SW 1271 (cell line): ENCODE results near the gene KCNH2.
"Not testable (repeated sequence)": the region's sequence is repeated elsewhere in the genome, so short reads cannot be mapped to it uniquely, and the experiment has no call there.

Experiments used
- DNase-seq, 2 experiments: peaks; one replicate each; lab custom pipeline; 2025; lab: John Stamatoyannopoulos, UW

KCNH2 gene

GRCh38 chr7:150978126-150978789 is at the start of gene KCNH2:
Gene KCNH2 (minus strand): TSS chr7:150978321. CDS start chr7:150977913, 408 bp downstream.
- no peak for DNase-seq

GRCh38 chr7:151027728-151028130 is 49.6 kb upstream of the KCNH2 start:
- DNase-seq: not testable (repeated sequence)

- not testable (repeated sequence) for DNase-seq
Observed at GRCh38 chr7:151026771-151027727, 48.9 kb upstream of the KCNH2 start.

GRCh38 chr7:151025924-151026671 is 48.0 kb upstream of the KCNH2 start:
- DNase-seq: no peak

- no peak for DNase-seq
Observed at GRCh38 chr7:151024435-151025056, 46.4 kb upstream of the KCNH2 start, which contains the start of gene ATG9B. Gene ATG9B (minus strand): TSS chr7:151024494. CDS start chr7:151024423, 71 bp downstream.

GRCh38 chr7:151023232-151023631 is 45.1 kb upstream of the KCNH2 start:
- DNase-seq: no peak

GRCh38 chr7:151020231-151020630 is 42.1 kb upstream of the KCNH2 start:
- no peak for DNase-seq

GRCh38 chr7:151019130-151019447 is 41.0 kb upstream of the KCNH2 start:
- DNase-seq: no peak

GRCh38 chr7:151018421-151019129 is 40.5 kb upstream of the KCNH2 start:
- no peak for DNase-seq

GRCh38 chr7:151017953-151018420 is 39.9 kb upstream of the KCNH2 start:
- peak in 1 of 2 experiments; percentile 29 for DNase-seq

- DNase-seq: no peak
Observed at GRCh38 chr7:151017370-151017952, 39.3 kb upstream of the KCNH2 start.

- no peak for DNase-seq
Observed at GRCh38 chr7:151016942-151017341, 38.8 kb upstream of the KCNH2 start.

- DNase-seq: no peak
Observed at GRCh38 chr7:151016505-151016904, 38.4 kb upstream of the KCNH2 start.

GRCh38 chr7:151015967-151016366 is 37.8 kb upstream of the KCNH2 start:
- DNase-seq: no peak

- no peak for DNase-seq
Observed at GRCh38 chr7:151014950-151015349, 36.8 kb upstream of the KCNH2 start.

GRCh38 chr7:151013733-151014497 is 35.8 kb upstream of the KCNH2 start:
- no peak for DNase-seq

- no peak for DNase-seq
Observed at GRCh38 chr7:151013356-151013732, 35.2 kb upstream of the KCNH2 start.

- no peak for DNase-seq
Observed at GRCh38 chr7:151012911-151013347, 34.8 kb upstream of the KCNH2 start.

GRCh38 chr7:151012031-151012692 is 34.0 kb upstream of the KCNH2 start:
- no peak for DNase-seq
